ENCODE results near the gene TMEM50A. TPM values are rescaled to one million over a fixed set of nuclear protein-coding genes. Genes with fewer than 3 reads are reported as not detected.
A peak's percentile ranks its signal among the peaks of the same experiment; 100 is the strongest.
"Not testable (repeated sequence)": the region's sequence is repeated elsewhere in the genome, so short reads cannot be mapped to it uniquely, and the experiment has no call there.

The TMEM50A gene
- total RNA-seq = 102 TPM

DNA sequence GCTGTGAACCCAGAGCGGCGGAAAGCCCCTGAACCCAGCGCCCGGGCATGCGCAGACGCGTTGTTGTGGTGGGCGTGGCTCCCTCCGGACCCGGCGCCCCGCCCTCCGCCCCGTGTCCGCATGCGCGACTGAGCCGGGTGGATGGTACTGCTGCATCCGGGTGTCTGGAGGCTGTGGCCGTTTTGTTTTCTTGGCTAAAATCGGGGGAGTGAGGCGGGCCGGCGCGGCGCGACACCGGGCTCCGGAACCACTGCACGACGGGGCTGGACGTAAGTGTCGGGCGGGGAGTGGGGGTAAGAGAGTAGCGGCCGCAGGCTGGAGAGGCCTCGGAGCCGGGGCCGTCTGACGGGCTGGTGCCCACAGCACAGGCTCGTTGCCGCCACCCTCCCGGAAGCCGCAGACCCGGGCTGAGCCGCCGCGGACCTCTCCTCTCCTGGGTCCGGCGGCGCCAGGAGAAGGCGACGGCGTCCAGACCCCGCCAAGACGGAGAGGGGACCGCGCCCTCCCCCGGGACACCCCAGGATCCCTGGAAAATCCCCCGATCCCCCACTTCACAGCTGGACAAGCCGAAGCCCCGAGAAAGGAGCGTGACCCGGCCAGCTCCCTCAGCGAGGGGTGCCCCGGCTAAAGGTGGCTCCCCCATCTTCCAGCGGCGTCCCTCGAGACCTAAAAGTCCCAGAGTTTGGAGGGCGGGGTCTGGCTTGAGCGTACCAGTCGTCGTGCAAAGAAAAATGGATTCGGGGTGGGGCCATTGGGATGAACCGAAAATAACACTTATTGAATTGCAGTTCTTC lies at the start of gene TMEM50A:
Gene TMEM50A, plus strand, starts transcription at position 147 of the 794 bp plus-strand sequence. CDS start 2,153 bp downstream, outside the sequence.
- intact Hi-C loops (cut with DNase I) = no loop called here

DNA sequence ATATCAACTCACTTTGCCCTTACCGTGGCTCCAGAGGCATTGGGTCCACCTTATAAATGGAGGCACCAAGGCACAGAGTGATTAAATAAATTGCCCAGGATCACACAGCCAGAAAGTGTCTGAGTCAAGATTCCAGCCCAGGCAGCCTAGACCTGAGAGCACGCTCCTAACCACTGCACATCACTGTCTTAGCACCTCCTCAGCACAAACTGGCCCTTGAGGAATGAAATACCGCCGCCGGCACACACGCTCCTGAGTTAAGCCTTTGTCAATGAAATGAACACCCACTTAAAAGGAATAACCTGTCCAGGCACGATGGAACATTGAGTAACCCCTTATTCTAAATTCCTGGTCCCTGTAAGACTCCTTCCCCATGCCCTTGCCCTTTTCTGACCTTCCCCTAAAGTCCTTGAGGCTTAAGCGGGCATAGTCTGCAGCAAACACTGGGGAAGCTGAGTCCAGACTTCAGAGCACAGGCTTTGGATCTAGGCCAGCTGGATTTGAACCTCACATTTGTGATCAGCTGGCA lies 49.5 kb upstream of the TMEM50A start:
- intact Hi-C loops (cut with DNase I); ATAC-seq; DNase-seq (ENCODE audit: low spot score): not testable (repeated sequence)

More for the DNA sequence above, at the start of gene TMEM50A:
- peak; percentile 99 for ATAC-seq
- DNase-seq (ENCODE audit: low spot score) = peak; percentile 93

DNA sequence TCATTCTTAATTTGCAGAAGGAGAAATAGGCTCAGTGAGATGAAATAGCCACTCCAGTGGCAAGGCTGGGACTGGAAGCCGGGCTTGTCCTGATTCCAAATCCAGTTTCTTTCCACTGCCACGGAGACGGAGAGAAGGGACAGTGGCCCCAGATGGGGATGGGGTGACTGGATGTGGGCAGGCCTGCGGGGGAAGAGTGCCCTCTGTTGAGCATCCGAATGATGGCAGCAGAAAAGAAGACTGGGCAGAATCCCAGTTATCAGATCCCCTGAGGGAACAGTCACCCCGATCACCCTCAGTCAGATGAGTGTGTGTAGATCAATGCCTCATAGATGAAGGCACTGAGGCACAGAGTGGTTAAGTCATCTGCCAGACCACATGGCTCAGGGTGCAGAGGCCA lies 48.1 kb upstream of the TMEM50A start:
- intact Hi-C loops (cut with DNase I); DNase-seq (ENCODE audit: low spot score): not testable (repeated sequence)
- peak; percentile 58 for ATAC-seq

DNA sequence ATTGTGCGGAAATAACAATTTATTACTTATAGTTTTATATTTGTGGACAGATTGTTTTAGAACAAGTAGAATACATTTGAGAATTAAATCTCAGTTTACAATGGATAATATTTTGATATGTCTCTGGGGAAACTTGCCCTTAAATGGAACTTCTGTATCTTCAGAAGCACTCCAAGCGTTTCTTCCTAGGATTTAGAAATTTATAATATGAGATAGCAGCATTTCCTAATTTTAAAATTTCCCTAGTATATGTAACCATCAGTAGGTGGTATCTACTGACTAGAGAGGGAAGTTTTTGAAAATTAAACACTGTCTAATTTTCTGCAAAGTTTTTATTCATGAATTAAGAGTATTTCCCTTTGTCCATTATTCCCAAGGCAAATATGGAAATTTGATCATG lies 44.7 kb upstream of the TMEM50A start:
- intact Hi-C loops (cut with DNase I); ATAC-seq; DNase-seq (ENCODE audit: low spot score): not testable (repeated sequence)

DNA sequence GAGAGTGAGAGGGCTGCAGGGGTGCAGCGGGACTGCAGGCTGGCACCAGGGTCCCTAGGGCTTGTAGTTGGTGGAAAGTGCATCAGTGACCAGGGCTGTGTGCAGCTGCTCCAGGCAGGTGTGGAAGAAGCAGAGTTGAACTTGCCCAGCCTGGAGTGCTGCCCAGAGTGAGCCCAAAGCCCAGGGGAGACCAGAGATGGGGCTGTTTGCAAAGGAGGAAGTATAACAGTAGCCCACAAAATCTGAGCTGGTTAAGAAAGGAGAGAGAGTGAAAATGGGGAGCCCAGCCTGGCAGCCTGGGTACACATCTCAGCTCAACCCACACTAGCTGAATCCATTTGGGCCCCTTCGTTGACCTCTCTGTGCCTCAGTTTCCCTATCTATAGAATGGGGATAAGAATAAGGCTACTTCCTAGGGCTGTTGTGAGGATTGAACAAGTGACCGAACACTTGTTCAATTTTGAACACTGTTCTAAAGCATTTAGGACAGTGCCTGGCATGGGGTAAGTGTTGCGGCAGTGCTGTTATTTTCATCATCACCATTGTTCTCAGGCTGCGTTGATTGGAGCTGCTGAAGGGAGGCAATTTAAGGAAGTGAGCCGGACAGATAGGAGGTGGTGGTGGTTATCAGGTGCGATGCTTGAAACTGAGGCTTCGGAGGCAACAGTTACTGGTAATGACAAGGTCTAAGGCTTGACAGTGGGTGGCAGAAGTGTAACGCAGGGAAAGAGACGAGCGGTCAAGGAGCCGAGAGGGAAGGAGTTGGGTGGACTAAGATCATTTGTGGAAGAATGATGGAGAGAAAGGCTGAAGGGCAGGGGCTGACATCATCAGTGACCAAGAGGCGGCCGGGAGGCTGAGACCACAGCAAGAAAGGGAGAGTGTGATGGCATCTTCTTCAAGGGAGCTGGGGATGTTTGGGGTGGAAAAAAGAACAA lies 43.0 kb upstream of the TMEM50A start:
- DNase-seq (ENCODE audit: low spot score); intact Hi-C loops (cut with DNase I): not testable (repeated sequence)
- ATAC-seq = peak; percentile 75

DNA sequence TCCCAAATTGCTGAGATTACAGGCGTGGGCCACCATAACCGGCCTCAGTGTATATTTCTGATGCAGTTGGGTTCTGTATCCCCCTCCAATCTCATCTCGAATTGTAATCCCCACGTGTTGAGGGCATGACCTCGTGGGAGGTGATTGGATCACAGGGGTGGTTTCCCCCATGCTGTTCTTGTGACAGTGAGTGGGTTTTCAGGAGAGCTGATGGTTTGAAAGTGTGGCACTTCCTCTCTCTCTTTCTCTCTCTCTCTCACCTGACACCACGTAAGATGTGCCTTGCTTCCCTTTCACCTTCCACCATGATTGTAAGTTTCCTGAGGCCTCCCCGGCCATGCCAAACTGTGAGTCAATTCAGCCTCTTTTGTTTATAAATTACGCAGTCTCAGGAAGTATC lies 41.6 kb upstream of the TMEM50A start:
- DNase-seq (ENCODE audit: low spot score); ATAC-seq; intact Hi-C loops (cut with DNase I): not testable (repeated sequence)

DNA sequence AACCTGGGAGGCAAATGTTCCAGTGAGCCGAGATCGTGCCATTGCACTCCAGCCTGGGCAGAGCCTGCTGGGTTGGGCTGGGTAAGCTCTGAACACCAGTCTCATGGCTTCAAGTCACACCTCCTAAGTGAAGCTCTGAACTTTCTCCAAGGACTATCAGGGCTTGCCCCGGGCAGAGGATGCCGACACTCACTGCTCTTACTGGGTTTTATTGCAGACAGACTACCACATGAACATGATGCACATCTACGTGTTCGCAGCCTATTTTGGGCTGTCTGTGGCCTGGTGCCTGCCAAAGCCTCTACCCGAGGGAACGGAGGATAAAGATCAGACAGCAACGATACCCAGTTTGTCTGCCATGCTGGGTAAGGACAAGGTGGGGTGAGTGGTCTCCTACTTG lies 37.4 kb upstream of the TMEM50A start:
- intact Hi-C loops (cut with DNase I); DNase-seq (ENCODE audit: low spot score); ATAC-seq: not testable (repeated sequence)

DNA sequence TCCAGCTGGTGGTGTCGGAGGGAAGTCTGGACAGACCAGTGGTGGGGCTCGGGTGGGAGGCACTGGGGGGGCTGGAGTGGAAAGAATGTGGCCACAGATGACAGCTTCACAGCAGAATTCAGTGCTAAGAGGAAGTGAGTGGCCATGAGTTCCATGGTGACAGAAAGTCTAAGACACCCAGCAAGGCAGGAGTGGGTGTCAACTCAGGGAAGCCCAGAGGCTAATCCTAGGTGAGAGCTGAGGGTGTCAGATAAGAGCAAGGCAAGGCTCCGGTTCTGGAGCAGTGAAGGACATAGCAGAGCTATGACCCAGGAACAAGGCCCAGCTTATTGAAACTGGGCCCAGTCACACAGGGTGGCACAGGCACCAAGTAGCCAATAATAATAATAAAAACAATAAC lies 35.8 kb upstream of the TMEM50A start:
- DNase-seq (ENCODE audit: low spot score); intact Hi-C loops (cut with DNase I); ATAC-seq: not testable (repeated sequence)

DNA sequence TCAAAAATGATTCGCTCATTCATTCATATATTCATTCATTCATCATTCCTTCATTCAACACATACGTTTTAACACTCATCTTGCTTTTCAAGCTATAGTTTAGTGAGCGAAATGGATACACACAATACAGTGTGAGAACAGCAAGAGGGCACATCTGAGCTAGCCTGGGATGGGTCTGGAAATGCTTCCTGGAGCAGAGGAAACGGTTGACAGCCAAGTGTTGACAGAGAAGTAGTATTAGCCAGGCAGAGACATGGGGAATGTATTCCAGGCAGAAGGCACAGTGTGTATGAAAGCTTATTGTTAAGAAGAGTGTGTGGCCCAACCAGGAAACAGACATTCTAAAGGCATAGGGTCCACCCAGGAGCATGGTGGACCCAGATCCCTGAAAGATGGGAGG lies 33.2 kb upstream of the TMEM50A start:
- intact Hi-C loops (cut with DNase I); ATAC-seq; DNase-seq (ENCODE audit: low spot score): not testable (repeated sequence)

DNA sequence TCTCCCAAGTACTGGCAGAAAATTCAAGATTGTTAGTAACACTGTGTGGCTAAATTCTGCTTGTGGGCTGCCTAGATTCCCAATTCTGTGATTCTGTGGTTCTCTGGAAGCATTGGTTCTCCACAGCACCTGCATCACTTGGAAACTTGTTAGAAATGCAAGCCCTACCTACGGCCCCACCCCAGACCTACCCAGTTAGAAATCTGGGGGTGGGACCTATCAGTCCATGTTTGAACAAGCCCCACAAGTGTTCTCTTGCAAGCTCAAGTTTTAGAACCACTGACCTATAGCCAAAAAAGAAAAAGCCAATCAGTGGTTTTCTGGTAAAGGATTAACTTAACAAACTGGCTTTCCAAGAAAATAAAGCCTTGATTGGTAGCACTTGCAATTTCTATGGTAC lies 30.0 kb upstream of the TMEM50A start:
- intact Hi-C loops (cut with DNase I) = not testable (repeated sequence)

DNA sequence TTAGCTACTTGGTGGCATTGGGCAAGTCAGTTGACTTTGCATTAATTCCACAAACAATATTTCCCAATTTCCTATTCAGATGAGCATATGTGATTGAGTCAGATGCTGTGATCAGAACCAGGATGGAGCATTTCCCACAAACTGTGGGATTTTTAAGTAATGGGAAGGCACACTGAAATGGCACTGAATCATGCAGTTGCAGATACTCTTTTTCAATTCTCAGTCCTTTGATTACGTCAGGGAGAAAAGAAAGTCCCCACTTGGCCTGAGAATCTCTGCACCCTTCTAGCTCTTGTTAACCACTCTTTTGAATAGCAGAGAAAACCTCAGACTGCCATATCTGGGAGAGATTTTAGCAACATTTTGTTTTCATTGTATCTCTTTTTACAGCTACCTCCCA lies 29.0 kb upstream of the TMEM50A start:
- ATAC-seq = peak; percentile 71
- intact Hi-C loops (cut with DNase I); DNase-seq (ENCODE audit: low spot score): not testable (repeated sequence)

More for the DNA sequence above, 30.0 kb upstream of the TMEM50A start:
- not testable (repeated sequence) for ATAC-seq; DNase-seq (ENCODE audit: low spot score)

DNA sequence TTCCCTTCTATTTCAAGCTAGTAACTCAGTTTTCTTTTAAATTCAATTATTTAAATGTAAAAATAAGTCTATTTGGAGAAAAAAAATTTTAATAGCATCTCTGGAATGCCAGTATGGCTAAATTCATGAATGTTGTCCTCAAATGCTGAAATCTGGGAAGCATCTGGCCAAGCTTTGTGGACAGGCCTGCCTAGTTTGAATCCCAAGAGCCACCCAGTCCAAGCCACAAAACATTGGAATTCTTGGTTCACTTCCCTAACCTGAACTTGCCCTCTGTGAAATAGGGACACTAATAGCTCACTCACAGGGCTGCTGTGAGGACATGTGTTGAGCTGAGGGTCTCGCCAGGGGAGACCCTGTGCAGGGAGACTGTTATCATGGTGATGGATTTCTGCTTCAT lies 28.6 kb upstream of the TMEM50A start:
- intact Hi-C loops (cut with DNase I); DNase-seq (ENCODE audit: low spot score): not testable (repeated sequence)
- peak; percentile 77 for ATAC-seq

DNA sequence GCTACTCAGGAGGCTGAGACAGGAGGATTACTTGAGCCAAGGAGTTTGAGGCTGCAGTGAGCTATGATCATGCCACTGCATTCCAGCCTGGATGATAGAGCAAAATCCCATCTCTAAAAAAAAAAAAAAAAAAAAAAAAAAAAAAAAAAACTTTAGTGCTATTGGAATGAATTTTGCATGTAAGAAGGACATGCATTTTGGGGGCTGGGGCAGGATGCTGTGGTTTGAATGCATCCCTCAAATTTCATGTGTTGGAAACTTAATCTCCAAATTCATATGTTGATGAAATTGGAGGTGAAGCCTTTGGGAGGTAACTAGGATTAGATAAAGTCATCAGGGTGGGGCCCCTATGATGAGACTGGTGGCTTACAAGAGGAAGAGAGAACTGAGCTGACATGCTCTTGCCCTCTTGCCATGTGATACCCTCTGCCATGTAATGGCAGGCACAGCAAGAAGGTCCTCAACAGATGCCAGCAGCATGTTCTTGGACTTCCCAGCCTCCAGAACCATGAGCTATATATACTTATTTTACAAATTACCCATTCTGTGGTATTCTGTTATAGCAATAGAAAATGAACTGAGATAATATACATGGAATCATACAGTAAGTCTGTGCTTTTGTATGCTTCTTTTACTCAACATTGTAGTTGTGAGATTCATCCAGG lies 25.2 kb upstream of the TMEM50A start:
- ATAC-seq; intact Hi-C loops (cut with DNase I): not testable (repeated sequence)

DNA sequence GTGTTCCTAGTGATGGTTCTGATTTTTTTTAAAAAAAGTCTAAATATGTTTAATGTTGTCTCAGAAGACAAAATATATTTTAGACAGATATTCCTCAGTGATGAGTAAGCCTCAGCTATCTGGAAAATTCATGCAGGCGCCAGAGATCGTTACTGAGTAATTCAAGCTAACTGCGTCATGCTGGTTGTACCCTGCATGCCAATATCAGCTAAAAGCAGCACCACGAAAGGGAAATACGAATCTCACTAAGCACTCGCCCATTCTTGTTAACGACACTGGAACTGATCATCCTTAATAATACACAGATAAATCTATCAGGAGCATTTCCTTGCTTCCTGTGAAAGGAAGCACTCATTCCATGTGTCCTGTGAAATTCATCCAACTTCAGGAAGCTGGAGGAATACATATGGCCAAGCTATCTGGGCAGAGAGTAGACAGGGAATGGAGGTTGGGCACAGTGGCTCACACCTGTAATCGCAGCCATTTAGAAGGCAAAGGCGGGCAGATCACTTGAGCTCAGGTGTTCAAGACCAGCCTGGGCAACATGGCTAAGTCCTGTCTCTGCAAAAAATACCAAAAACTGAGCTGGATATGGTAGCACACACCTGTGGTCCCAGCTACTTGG lies 17.7 kb upstream of the TMEM50A start:
- intact Hi-C loops (cut with DNase I); DNase-seq (ENCODE audit: low spot score): not testable (repeated sequence)
- peak; percentile 74 for ATAC-seq

More for the DNA sequence above, 25.2 kb upstream of the TMEM50A start:
- not testable (repeated sequence) for DNase-seq (ENCODE audit: low spot score)

DNA sequence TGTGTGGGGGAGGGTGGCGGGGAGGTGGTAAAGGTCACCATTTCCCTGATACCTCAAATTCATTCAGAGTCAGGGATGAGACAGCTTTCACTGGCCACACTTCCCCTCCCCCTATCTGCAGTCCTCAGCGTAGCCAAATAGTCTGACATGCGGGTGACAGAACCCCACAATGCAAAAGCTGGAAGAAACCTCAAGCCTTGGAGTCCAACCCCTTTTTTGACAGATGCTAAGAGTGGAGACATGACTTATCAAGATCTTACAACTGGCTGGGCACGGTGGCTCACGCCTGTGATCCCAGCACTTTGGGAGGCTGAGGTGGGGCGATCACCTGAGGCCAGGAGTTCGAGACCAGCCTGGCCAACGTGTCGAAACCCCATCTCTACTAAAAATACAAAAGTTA lies 16.0 kb upstream of the TMEM50A start:
- ATAC-seq; DNase-seq (ENCODE audit: low spot score); intact Hi-C loops (cut with DNase I): not testable (repeated sequence)

DNA sequence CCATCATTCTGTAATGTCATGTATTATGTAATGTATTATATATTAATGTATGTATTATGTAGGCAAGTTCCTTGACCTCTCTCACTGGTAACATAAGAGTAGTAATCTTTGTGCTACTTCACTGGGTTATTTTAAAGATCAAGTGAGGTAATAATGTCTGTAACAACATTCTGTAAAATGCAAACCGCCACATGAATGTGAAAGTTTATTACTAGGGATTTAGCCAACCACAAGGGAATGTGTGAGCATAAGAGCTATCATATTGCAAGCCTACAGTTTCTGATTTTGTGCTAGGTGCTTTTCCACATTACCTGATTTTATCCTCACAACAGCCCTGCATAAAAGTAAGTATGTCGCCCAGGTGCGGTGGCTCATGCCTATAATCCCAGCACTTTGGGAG lies 13.7 kb upstream of the TMEM50A start:
- intact Hi-C loops (cut with DNase I); DNase-seq (ENCODE audit: low spot score); ATAC-seq: not testable (repeated sequence)

DNA sequence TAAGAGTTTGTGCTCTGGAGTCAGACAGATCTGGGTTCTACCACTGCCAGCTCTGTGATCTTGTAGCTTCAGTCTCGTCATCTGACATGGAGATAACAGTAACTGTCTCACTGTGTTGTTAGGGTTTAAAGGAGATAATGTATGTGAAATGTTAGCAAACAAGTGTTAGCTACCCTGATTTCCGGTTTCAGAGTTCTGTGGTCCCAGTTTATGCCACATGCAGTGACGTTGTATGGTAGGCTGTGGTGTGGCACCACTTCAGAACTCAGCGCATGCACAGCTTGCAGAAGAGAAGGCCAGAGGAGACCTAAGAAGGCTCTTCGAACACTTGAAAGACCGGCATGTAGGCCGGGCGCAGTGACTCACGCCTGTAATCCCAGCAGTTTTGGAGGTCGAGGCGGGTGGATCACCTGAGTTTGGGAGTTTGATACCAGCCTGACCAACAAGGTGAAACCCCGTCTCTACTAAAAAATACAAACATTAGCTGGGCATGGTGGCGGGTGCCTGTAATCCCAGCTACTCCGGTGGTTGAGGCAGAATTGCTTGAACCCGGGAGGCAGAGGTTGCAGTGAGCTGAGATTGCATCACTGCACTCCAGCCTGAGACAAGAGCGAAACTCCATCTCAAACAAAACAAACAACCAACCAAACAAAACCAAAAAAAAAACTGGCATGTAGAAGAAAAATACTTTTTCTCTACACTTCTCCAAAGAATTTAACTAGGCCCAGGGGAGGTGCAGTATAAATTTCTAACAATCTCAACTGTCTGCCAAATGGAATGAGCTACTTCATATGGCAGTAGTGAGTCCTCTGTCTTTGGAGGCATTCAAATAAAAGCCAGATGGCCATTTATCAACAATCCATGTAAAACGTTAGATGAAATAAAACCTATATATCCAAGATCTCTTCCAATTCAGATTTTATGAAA lies 10.0 kb upstream of the TMEM50A start:
- peak; percentile 65 for ATAC-seq
- intact Hi-C loops (cut with DNase I); DNase-seq (ENCODE audit: low spot score): not testable (repeated sequence)
